ENCODE results near the gene OR2A14. TPM values are rescaled to one million over a fixed set of nuclear protein-coding genes. Genes with fewer than 3 reads are reported as not detected.

OR2A14 gene
- total RNA-seq (2013; cell fraction: nucleolus; rRNA removed), result not detected in 2 replicates
- total RNA-seq (2014; rRNA removed) (not detected in 2 replicates), total RNA-seq (2014; rRNA removed; fragmentation: Illumina TruSeq; extraction: Trizol) (not detected in 2 replicates), total RNA-seq (2021) (not detected in 2 replicates), polyA plus RNA-seq (2011; rRNA removed) (not detected in 2 replicates), polyA plus RNA-seq (2014; fragmentation: Illumina TruSeq; extraction: Trizol) (not detected in 2 replicates), polyA plus RNA-seq (2014; fragmentation: Nextera tagmentation; extraction: Ambion mirVana) (not detected), polyA plus RNA-seq (2014; rRNA removed) (not detected in 2 replicates), polyA plus RNA-seq (2016; fragmentation: Nextera tagmentation; extraction: Ambion mirVana) (not detected), polyA minus RNA-seq (2011; rRNA and poly(A)+ RNA removed) (not detected in 2 replicates), Bru-seq, nascent RNA (not detected), BruChase-seq, experiment 1, labeled RNA remaining after a 6-hour chase (not detected), BruChase-seq, experiment 2, labeled RNA remaining after a 2-hour chase (not detected)
- not detected for polyA plus RNA-seq (2011; ENCODE audit: low read depth)
- polyA plus RNA-seq (2011; cell fraction: cytosol; rRNA removed), result not detected in 2 replicates
- not detected in 2 replicates for polyA plus RNA-seq (2011; cell fraction: nucleus; rRNA removed)
- polyA plus RNA-seq (2012), result not detected in 2 replicates
- polyA minus RNA-seq (2011; cell fraction: cytosol; rRNA and poly(A)+ RNA removed), result not detected in 2 replicates
- not detected in 2 replicates for polyA minus RNA-seq (2011; cell fraction: nucleus; rRNA and poly(A)+ RNA removed)
- long read RNA-seq, experiment 1, result 0 reads
- long read RNA-seq, experiment 2, result 0 reads

- in situ Hi-C loops (cut with MboI), result no loop called here
- intact Hi-C loops (cut with micrococcal nuclease; ENCODE audit: unreplicated experiment), result loop anchor here (10.0 kb wide), 1 partner anchor 878 kb away; no protein-coding TSS in a partner anchor
- no peaks in the 10 kb centered on the region for H3K27me3 ChIP-seq (replicated peaks in 1 of 2; ENCODE audit: control insufficient read depth in 2 of 2, insufficient read depth in 2 of 2, low read length in 1 of 2)
- no peak within 1 kb of the TSS for H3K9ac ChIP-seq (ENCODE audit: control insufficient read depth, insufficient read depth, low read length)
- POLR2A ChIA-PET, result no interaction called here
- no peaks in the 10 kb centered on the region for H3K9me3 ChIP-seq (replicated peaks; ENCODE audit: control insufficient read depth, insufficient read depth, low read length)
- 0% methylated on average over 1 of the region's 1 CpG for WGBS (ENCODE audit: insufficient coverage, insufficient replicate concordance, low lambda C conversion rate, missing lambda C conversion rate)
- no peak within 1 kb of the TSS for H3K4me2 ChIP-seq (ENCODE audit: control insufficient read depth, insufficient read depth)
- FAIRE-seq (no peak), ATAC-seq (no peak), DNase-seq (ENCODE audit: low read depth, low spot score) (no peak)
- no peak within 1 kb of the TSS for H3K27ac ChIP-seq (ENCODE audit: control insufficient read depth, insufficient read depth)
- H4K20me1 ChIP-seq (ENCODE audit: control insufficient read depth, insufficient read depth), result no peaks in the 10 kb centered on the region
- no peaks in the 10 kb centered on the region for H3K36me3 ChIP-seq (ENCODE audit: control insufficient read depth in 2 of 2, insufficient read depth in 2 of 2, low read length in 1 of 2)
- CTCF ChIA-PET, result no interaction called here
- RAD21 ChIA-PET (ENCODE audit: unreplicated experiment), result no interaction called here
- H3K4me3 ChIP-seq, result no peak within 1 kb of the TSS
- H3K79me2 ChIP-seq (ENCODE audit: control insufficient read depth, insufficient read depth, low read length), result no peaks in the 10 kb centered on the region
- no peak within 1 kb of the TSS for H2AFZ ChIP-seq (ENCODE audit: control insufficient read depth, low read depth, low read length)
- SMC1A ChIA-PET (ENCODE audit: uncharacterized antibody, unreplicated experiment), result no interaction called here
- BruUV-seq (replicated peaks), result no TSS peak
- H3K4me1 ChIP-seq (ENCODE audit: control insufficient read depth, insufficient read depth, low read length), result no peaks in the 10 kb centered on the region
- no peak for TF ChIP-seq IRF5 (IDR thresholded peaks at IDR 0.05; ENCODE audit: borderline replicate concordance)
- no peak for TF ChIP-seq KAT2A (conservative IDR thresholded peaks at IDR 0.05; ENCODE audit: control insufficient read depth, low read depth, low read length)
- TF ChIP-seq BCLAF1 (IDR thresholded peaks at IDR 0.05), result no peak
- no peak for TF ChIP-seq ZBTB40 (IDR thresholded peaks at IDR 0.05; ENCODE audit: borderline replicate concordance)
- TF ChIP-seq BMI1 (IDR thresholded peaks at IDR 0.05; ENCODE audit: borderline replicate concordance), result no peak
- TF ChIP-seq POU2F2 (IDR thresholded peaks at IDR 0.05; ENCODE audit: borderline replicate concordance, low read depth, low read length), result no peak
- TF ChIP-seq KDM1A (IDR thresholded peaks at IDR 0.05; ENCODE audit: borderline replicate concordance), result no peak
- TF ChIP-seq TAF1 (IDR thresholded peaks at IDR 0.05; ENCODE audit: borderline replicate concordance, low read depth, low read length), result no peak
- no peak for TF ChIP-seq ZBTB11 (CRISPR knock-in tag; IDR thresholded peaks at IDR 0.05)
Measured at GRCh38 chr7:144122876-144123275, at the start of gene OR2A14. TSS of gene OR2A14 (plus strand) at chr7:144123176. CDS start at chr7:144129113, 5,937 bp downstream.

Measured in GM12878 (cell line).